SK-N-SH (cell line): ENCODE data around the gene DTX3L. TPM values are rescaled to one million over a fixed set of nuclear protein-coding genes. Genes with fewer than 3 reads are reported as not detected.

Experiments
- CTCF ChIA-PET: fragments of 300-600, 350-600 bp; formaldehyde crosslinking; extraction: SDS; loops from one replicate; lab custom pipeline; 2021; lab: Yijun Ruan, JAX
- POLR2A ChIA-PET: fragments of 350-600 bp; sonication (Branson Sonifier 250); formaldehyde crosslinking; extraction: SDS; loops from one replicate; lab custom pipeline; 2020; ENCODE audit warnings: antibody characterized with exemption, inconsistent platforms; lab: Yijun Ruan, JAX
- DNase-seq: peaks from one replicate; pipeline ENCODE4 v3.0.0; 2012
- H2AFZ ChIP-seq: fragments of 200-600 bp; sonication (generic); 2 replicates; pipeline ENCODE4 v1.8.1; 2016; ENCODE audit warnings: antibody characterized with exemption, mild to moderate bottlenecking, low read depth
- H3F3A ChIP-seq: fragments of 200-600 bp; sonication (generic); replicated peaks from 2 replicates; pipeline ENCODE3; 2016; ENCODE audit warnings: antibody characterized with exemption, mild to moderate bottlenecking; ENCODE audit not compliant: insufficient read depth
- H3K27ac ChIP-seq, 2 experiments: fragments of 200-500 bp in 1 of 2; fragments of 200-600 bp in 1 of 2; sonication (Bioruptor generic) in 1 of 2; sonication (generic), shearing (Covaris generic) in 1 of 2; 2 replicates each; pipeline versions ENCODE4 v1.5.1 to v1.6.1; 2014 to 2016; ENCODE audit warnings: low read depth in 2 of 2, inconsistent platforms in 1 of 2, low read length in 1 of 2, mild to moderate bottlenecking in 1 of 2, mixed read lengths in 1 of 2
- H3K27me3 ChIP-seq: fragments of 200-600 bp; sonication (generic), shearing (Covaris generic); 2 replicates; pipeline ENCODE4 v1.6.1; 2016; ENCODE audit warnings: mixed run types; ENCODE audit not compliant: insufficient read depth
- H3K36me3 ChIP-seq, 2 experiments: fragments of 200-500 bp in 1 of 2; fragments of 200-600 bp in 1 of 2; sonication (Bioruptor generic) in 1 of 2; sonication (generic) in 1 of 2; replicated peaks in 1 of 2; 2 replicates each; pipeline versions ENCODE3 to v1.5.1; 2014 to 2016; ENCODE audit warnings: low read length in 1 of 2, mild to moderate bottlenecking in 1 of 2; ENCODE audit not compliant: insufficient read depth in 2 of 2, control insufficient read depth in 1 of 2
- H3K4me1 ChIP-seq, 2 experiments: fragments of 200-500 bp in 1 of 2; fragments of 200-600 bp in 1 of 2; sonication (Bioruptor generic) in 1 of 2; sonication (generic), shearing (Covaris generic) in 1 of 2; 2 replicates each; pipeline versions ENCODE4 v1.5.1 to v1.6.1; 2014 to 2016; ENCODE audit warnings: low read depth in 1 of 2, low read length in 1 of 2, mixed run types in 1 of 2; ENCODE audit not compliant: insufficient read depth in 2 of 2, control insufficient read depth in 1 of 2
- H3K4me2 ChIP-seq: fragments of 200-600 bp; sonication (generic), shearing (Covaris generic); 2 replicates; pipeline ENCODE4 v1.6.1; 2017; ENCODE audit warnings: mixed run types
- H3K4me3 ChIP-seq, 2 experiments: fragments of 200-500 bp in 1 of 2; fragments of 200-600 bp in 1 of 2; sonication (Bioruptor generic) in 1 of 2; sonication (generic), shearing (Covaris generic) in 1 of 2; 2 replicates each; pipeline versions ENCODE4 v1.5.1 to v1.8.1; 2014 to 2016; ENCODE audit warnings: low read depth in 2 of 2, inconsistent platforms in 1 of 2, low read length in 1 of 2, mild to moderate bottlenecking in 1 of 2, mixed read lengths in 1 of 2, moderate library complexity in 1 of 2
- H3K79me2 ChIP-seq: fragments of 200-600 bp; sonication (generic); 2 replicates; pipeline ENCODE4 v1.8.1; 2017; ENCODE audit warnings: mild to moderate bottlenecking; ENCODE audit not compliant: insufficient read depth
- H3K9ac ChIP-seq: fragments of 200-600 bp; sonication (generic); 2 replicates; pipeline ENCODE4 v1.6.1; 2017; ENCODE audit warnings: mixed run types
- H3K9me2 ChIP-seq: fragments of 200-600 bp; sonication (generic); 2 replicates; pipeline ENCODE4 v1.6.1; 2017; ENCODE audit warnings: mixed run types
- H3K9me3 ChIP-seq: fragments of 200-600 bp; sonication (generic); 2 replicates; pipeline ENCODE4 v1.6.1; 2017; ENCODE audit warnings: mixed run types, mild to moderate bottlenecking, moderate library complexity
- H4K20me1 ChIP-seq: fragments of 200-600 bp; sonication (generic); 2 replicates; pipeline ENCODE4 v1.6.1; 2017; ENCODE audit warnings: mild to moderate bottlenecking, mixed run types; ENCODE audit not compliant: insufficient read depth
- GABPA ChIP-seq: IDR thresholded peaks from 2 replicates; pipeline ENCODE4 v1.4.0; 2012; ENCODE audit warnings: low read depth, mild to moderate bottlenecking
- GATA2 ChIP-seq: sonication (generic); formaldehyde crosslinking; IDR thresholded peaks from 2 replicates; pipeline ENCODE4 v1.5.0; 2020; ENCODE audit warnings: mild to moderate bottlenecking, missing genetic modification reagents
- IRF3 ChIP-seq: fragments of 150-350 bp; IDR thresholded peaks from 2 replicates; pipeline ENCODE4 v1.6.1; 2016; ENCODE audit warnings: mild to moderate bottlenecking, low read depth, low read length
- MEF2A ChIP-seq: IDR thresholded peaks from 2 replicates; pipeline ENCODE4 v1.4.0; 2012; ENCODE audit warnings: low read depth, borderline replicate concordance
- NRF1 ChIP-seq: IDR thresholded peaks from 2 replicates; pipeline ENCODE4 v1.6.1; 2012; ENCODE audit warnings: low read depth, mild to moderate bottlenecking, low read length
- POLR2AphosphoS5 ChIP-seq: IDR thresholded peaks from 2 replicates; pipeline ENCODE4 v1.6.1; 2012; ENCODE audit warnings: low read depth, low read length
- RAD21 ChIP-seq: IDR thresholded peaks from 2 replicates; pipeline ENCODE4 v1.6.1; 2012; ENCODE audit warnings: mild to moderate bottlenecking, low read length
- RFX5 ChIP-seq: IDR thresholded peaks from 2 replicates; pipeline ENCODE4 v1.6.1; 2012; ENCODE audit warnings: mild to moderate bottlenecking, improper control_type of control experiment, low read length
- SIN3A ChIP-seq: IDR thresholded peaks from 2 replicates; pipeline ENCODE4 v1.6.1; 2012; ENCODE audit warnings: low read depth, mild to moderate bottlenecking, low read length, moderate library complexity, borderline replicate concordance
- SMC3 ChIP-seq: IDR thresholded peaks from 2 replicates; pipeline ENCODE4 v1.6.1; 2012; ENCODE audit warnings: low read depth, low read length, improper control_type of control experiment
- TCF12 ChIP-seq: IDR thresholded peaks from 2 replicates; pipeline ENCODE4 v1.4.0; 2012
- TEAD4 ChIP-seq: IDR thresholded peaks from 2 replicates; pipeline ENCODE4 v1.4.0; 2012; ENCODE audit warnings: mild to moderate bottlenecking, borderline replicate concordance; ENCODE audit not compliant: insufficient read depth
- ZBTB33 ChIP-seq: IDR thresholded peaks from 2 replicates; pipeline ENCODE4 v1.4.0; 2012; ENCODE audit warnings: low read depth, borderline replicate concordance
- WGBS: methylation state at CpG from one replicate; pipeline ENCODE4 v1.1.6; 2017; ENCODE audit warnings: low lambda C conversion rate; 5-methylcytosine and 5-hydroxymethylcytosine counted together
- polyA plus RNA-seq, 3 experiments: library from polyadenylated mRNA; depleted of rRNA; stranded (reverse); fragments of >200 nt; gene quantifications; 2 replicates each; pipeline ENCODE4 v1.2.3, GENCODE V29; 2012
- TF ChIP-seq, protein P1 (sequence below): IDR thresholded peaks from 2 replicates; pipeline ENCODE4; 2012
- TF ChIP-seq, protein P2 (sequence below): IDR thresholded peaks from 2 replicates; pipeline ENCODE4 v1.4.0; 2012; ENCODE audit warnings: low read depth
- TF ChIP-seq, protein P3 (sequence below): IDR thresholded peaks from 2 replicates; pipeline ENCODE4 v1.4.0; 2012; ENCODE audit warnings: low read depth, borderline replicate concordance
- TF ChIP-seq, protein P4 (sequence below): fragments of 200-600 bp; sonication (generic); IDR thresholded peaks from 2 replicates; pipeline ENCODE4 v1.6.1; 2017; ENCODE audit warnings: antibody characterized with exemption, mild to moderate bottlenecking, moderate library complexity

Gene DTX3L
- polyA plus RNA-seq, 1 of the 3 experiments (the other 2 are of a cell fraction), result 2.7 TPM

- TF ChIP-seq, protein P1, sequence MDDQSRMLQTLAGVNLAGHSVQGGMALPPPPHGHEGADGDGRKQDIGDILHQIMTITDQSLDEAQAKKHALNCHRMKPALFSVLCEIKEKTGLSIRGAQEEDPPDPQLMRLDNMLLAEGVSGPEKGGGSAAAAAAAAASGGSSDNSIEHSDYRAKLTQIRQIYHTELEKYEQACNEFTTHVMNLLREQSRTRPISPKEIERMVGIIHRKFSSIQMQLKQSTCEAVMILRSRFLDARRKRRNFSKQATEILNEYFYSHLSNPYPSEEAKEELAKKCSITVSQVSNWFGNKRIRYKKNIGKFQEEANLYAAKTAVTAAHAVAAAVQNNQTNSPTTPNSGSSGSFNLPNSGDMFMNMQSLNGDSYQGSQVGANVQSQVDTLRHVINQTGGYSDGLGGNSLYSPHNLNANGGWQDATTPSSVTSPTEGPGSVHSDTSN, result no peak
- TF ChIP-seq ZBTB33 (no peak), RFX5 (no peak), IRF3 (no peak), MEF2A (no peak)
- TF ChIP-seq, protein P2, sequence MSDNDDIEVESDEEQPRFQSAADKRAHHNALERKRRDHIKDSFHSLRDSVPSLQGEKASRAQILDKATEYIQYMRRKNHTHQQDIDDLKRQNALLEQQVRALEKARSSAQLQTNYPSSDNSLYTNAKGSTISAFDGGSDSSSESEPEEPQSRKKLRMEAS, result no peak
These were observed 26.5 kb downstream of the DTX3L start (continued) for GRCh38 chr3:122590610-122591009.

- no peaks in the 10 kb centered on the region for H3K79me2 ChIP-seq
- no peak overlapping the region for H3K27ac ChIP-seq
- ChIA-PET POLR2A (no interaction called here), CTCF (no interaction called here)
- H2AFZ ChIP-seq, result no peak overlapping the region
- no peaks in the 10 kb centered on the region for H4K20me1 ChIP-seq
- H3K4me2 ChIP-seq, result no peak overlapping the region
- no peaks in the 10 kb centered on the region for H3K36me3 ChIP-seq
- no peaks in the 10 kb centered on the region for H3K9me2 ChIP-seq
- no peaks in the 10 kb centered on the region for H3K4me1 ChIP-seq
- no peaks in the 10 kb centered on the region for H3K9me3 ChIP-seq
- no peak overlapping the region for H3K4me3 ChIP-seq
- DNase-seq, result no peak
- no peaks in the 10 kb centered on the region for H3K27me3 ChIP-seq
- H3F3A ChIP-seq, result no peaks in the 10 kb centered on the region
- TF ChIP-seq NRF1 (no peak), GABPA (no peak), SIN3A (no peak), RAD21 (no peak)
- TF ChIP-seq, all 33 proteins: peak for 0
- no peak overlapping the region for H3K9ac ChIP-seq
These were observed 29.9 kb downstream of the DTX3L start for GRCh38 chr3:122594025-122594424.

DNA sequence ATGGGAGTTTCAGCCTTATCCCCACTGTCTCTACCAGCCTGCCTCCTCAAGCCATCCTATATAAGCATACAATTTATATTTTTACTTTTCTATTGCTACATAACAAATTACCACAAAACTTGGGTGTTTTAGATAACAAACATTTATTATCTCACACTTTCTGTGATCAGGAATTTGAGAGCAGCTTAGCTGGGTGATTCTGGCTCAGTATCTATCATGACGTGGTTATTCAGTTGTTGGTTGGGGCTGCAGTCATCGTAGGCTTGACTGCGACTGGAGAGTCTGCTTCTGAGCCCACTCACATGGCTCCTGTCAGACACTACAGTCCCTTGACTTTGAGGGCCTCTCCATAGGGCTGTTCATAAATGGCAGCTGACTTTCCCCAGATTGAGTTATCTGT, 34.0 kb downstream of the DTX3L start:
- WGBS, result 72% methylated on average over 3 of the region's 3 CpGs
- POLR2A ChIA-PET, result no interaction called here
- no peaks in the 10 kb centered on the region for H3K9me3 ChIP-seq
- TF ChIP-seq, protein P3, sequence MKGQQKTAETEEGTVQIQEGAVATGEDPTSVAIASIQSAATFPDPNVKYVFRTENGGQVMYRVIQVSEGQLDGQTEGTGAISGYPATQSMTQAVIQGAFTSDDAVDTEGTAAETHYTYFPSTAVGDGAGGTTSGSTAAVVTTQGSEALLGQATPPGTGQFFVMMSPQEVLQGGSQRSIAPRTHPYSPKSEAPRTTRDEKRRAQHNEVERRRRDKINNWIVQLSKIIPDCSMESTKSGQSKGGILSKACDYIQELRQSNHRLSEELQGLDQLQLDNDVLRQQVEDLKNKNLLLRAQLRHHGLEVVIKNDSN, result no peak
- TF ChIP-seq GATA2 (CRISPR knock-in tag) (no peak), MEF2A (no peak), SIN3A (no peak), RAD21 (no peak), TEAD4 (no peak), TCF12 (no peak), SMC3 (no peak), RFX5 (no peak), POLR2AphosphoS5 (no peak)
- TF ChIP-seq, protein P1, result no peak
- TF ChIP-seq, protein P4, sequence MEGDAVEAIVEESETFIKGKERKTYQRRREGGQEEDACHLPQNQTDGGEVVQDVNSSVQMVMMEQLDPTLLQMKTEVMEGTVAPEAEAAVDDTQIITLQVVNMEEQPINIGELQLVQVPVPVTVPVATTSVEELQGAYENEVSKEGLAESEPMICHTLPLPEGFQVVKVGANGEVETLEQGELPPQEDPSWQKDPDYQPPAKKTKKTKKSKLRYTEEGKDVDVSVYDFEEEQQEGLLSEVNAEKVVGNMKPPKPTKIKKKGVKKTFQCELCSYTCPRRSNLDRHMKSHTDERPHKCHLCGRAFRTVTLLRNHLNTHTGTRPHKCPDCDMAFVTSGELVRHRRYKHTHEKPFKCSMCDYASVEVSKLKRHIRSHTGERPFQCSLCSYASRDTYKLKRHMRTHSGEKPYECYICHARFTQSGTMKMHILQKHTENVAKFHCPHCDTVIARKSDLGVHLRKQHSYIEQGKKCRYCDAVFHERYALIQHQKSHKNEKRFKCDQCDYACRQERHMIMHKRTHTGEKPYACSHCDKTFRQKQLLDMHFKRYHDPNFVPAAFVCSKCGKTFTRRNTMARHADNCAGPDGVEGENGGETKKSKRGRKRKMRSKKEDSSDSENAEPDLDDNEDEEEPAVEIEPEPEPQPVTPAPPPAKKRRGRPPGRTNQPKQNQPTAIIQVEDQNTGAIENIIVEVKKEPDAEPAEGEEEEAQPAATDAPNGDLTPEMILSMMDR, result no peak

More for the DNA sequence above, 34.0 kb downstream of the DTX3L start:
- no peak overlapping the region for H3K9ac ChIP-seq
- no peaks in the 10 kb centered on the region for H3K4me1 ChIP-seq
- H3K4me2 ChIP-seq, result no peak overlapping the region
- CTCF ChIA-PET, result interaction anchor here (1.0 kb wide), 1 partner anchor 81 kb away, joined by 4 read pairs; no protein-coding TSS in a partner anchor
- no peaks in the 10 kb centered on the region for H3K9me2 ChIP-seq
- no peaks in the 10 kb centered on the region for H3F3A ChIP-seq
- no peak overlapping the region for H3K4me3 ChIP-seq
- H3K36me3 ChIP-seq, result no peaks in the 10 kb centered on the region
- H2AFZ ChIP-seq, result no peak overlapping the region
- H3K27me3 ChIP-seq, result no peaks in the 10 kb centered on the region
- no peak overlapping the region for H3K27ac ChIP-seq
- no peaks in the 10 kb centered on the region for H4K20me1 ChIP-seq
- DNase-seq, result no peak
- H3K79me2 ChIP-seq, result no peaks in the 10 kb centered on the region
